Keratinocyte (primary cell): ENCODE data around the gene TAS1R3. TPM values are rescaled to one million over a fixed set of nuclear protein-coding genes. Genes with fewer than 3 reads are reported as not detected.

Experiments used
- DNase-seq: peaks from one replicate; pipeline ENCODE4 v3.0.0-alpha.2; 2011; ENCODE audit warnings: low read depth, missing footprints, low spot score
- FAIRE-seq: peaks from 2 replicates; lab custom pipeline; 2011; peaks lifted over from hg19 to GRCh38; lab: Jason Lieb, UNC
- H2AFZ ChIP-seq: 2 replicates; pipeline ENCODE4 v1.6.0; 2012; ENCODE audit warnings: low read length, control low read depth, inconsistent platforms; ENCODE audit not compliant: control insufficient read depth
- H3K27ac ChIP-seq: 2 replicates; pipeline ENCODE4 v1.5.1; 2011; ENCODE audit warnings: low read length; ENCODE audit not compliant: control insufficient read depth, insufficient read depth
- H3K27me3 ChIP-seq: 3 replicates; pipeline ENCODE4 v1.6.0; 2011; ENCODE audit warnings: low read length; ENCODE audit not compliant: control insufficient read depth, insufficient read depth; ENCODE audit errors: extremely low read depth
- H3K36me3 ChIP-seq, 2 experiments: 2 replicates in 1 of 2; 3 replicates in 1 of 2; pipeline ENCODE4 v1.5.1; 2011; ENCODE audit warnings: low read length in 2 of 2, mild to moderate bottlenecking in 1 of 2; ENCODE audit not compliant: control insufficient read depth in 2 of 2, insufficient read depth in 2 of 2; ENCODE audit errors: extremely low read depth in 1 of 2
- H3K4me1 ChIP-seq: 3 replicates; pipeline ENCODE4 v1.5.1; 2011; ENCODE audit warnings: low read length; ENCODE audit not compliant: control insufficient read depth, insufficient read depth; ENCODE audit errors: extremely low read depth
- H3K4me2 ChIP-seq: 3 replicates; pipeline ENCODE4 v1.6.0; 2011; ENCODE audit warnings: low read depth, low read length; ENCODE audit not compliant: control insufficient read depth, insufficient read depth; ENCODE audit errors: extremely low read depth
- H3K4me3 ChIP-seq, 3 experiments: fragments of 200-600 bp in 1 of 3; sonication (generic) in 1 of 3; 2 replicates in 2 of 3; 3 replicates in 1 of 3; pipeline ENCODE4 v1.5.1; 2011 to 2016; ENCODE audit warnings: low read length in 3 of 3, mild to moderate bottlenecking in 3 of 3, control low read depth in 2 of 3, inconsistent platforms in 1 of 3, low read depth in 1 of 3, mixed read lengths in 1 of 3, mixed run types in 1 of 3, moderate library complexity in 1 of 3; ENCODE audit not compliant: control insufficient read depth in 2 of 3, insufficient read depth in 2 of 3; ENCODE audit errors: extremely low read depth in 1 of 3
- H3K79me2 ChIP-seq: 2 replicates; pipeline ENCODE4 v1.6.0; 2012; ENCODE audit warnings: low read length; ENCODE audit not compliant: control insufficient read depth, insufficient read depth
- H3K9ac ChIP-seq: 3 replicates; pipeline ENCODE4 v1.6.0; 2011; ENCODE audit warnings: low read length; ENCODE audit not compliant: control insufficient read depth, insufficient read depth; ENCODE audit errors: extremely low read depth
- H3K9me1 ChIP-seq: 3 replicates; pipeline ENCODE4 v1.6.0; 2011; ENCODE audit warnings: low read length; ENCODE audit not compliant: control insufficient read depth, insufficient read depth; ENCODE audit errors: extremely low read depth
- H3K9me3 ChIP-seq: 2 replicates; pipeline ENCODE4 v1.5.1; 2012; ENCODE audit warnings: low read depth, low read length; ENCODE audit not compliant: control insufficient read depth
- H4K20me1 ChIP-seq: 3 replicates; pipeline ENCODE4 v1.6.0; 2011; ENCODE audit warnings: low read length; ENCODE audit not compliant: control insufficient read depth, insufficient read depth; ENCODE audit errors: extremely low read depth
- CTCF ChIP-seq, 3 experiments: IDR thresholded peaks in 1 of 3; conservative IDR thresholded peaks in 1 of 3; optimal IDR thresholded peaks in 1 of 3; 2 replicates in 2 of 3; 3 replicates in 1 of 3; pipeline versions ENCODE3 to v1.5.1; 2011; ENCODE audit warnings: low read length in 3 of 3, mild to moderate bottlenecking in 3 of 3, moderate library complexity in 2 of 3, control low read depth in 1 of 3, inconsistent platforms in 1 of 3; ENCODE audit not compliant: insufficient read depth in 2 of 3; ENCODE audit errors: extremely low read depth in 1 of 3
- EZH2 ChIP-seq: IDR thresholded peaks from one replicate; pipeline ENCODE4 v1.6.1; 2012; ENCODE audit warnings: inconsistent platforms, mild to moderate bottlenecking, low read length, moderate library complexity
- dilution Hi-C: fragments of 300-500 bp; cut with MboI; formaldehyde crosslinking; loops from one replicate; pipeline ENCODE4 v1.7.0; 2020; ENCODE audit warnings: low sequenced_read_pairs; ENCODE audit not compliant: extremely low pct_ligation_motif_present
- polyA plus RNA-seq, 5 experiments: library from polyadenylated mRNA; depleted of rRNA in 3 of 5; stranded (reverse) in 3 of 5; stranded (forward) in 1 of 5; unstranded in 1 of 5; fragments of >200 nt; gene quantifications; 1 replicate in 1 of 5; 2 replicates in 3 of 5; 3 replicates in 1 of 5; pipeline versions ENCODE4 v1.2.1 to v1.2.3, GENCODE V29; 2011 to 2012; ENCODE audit warnings: missing spikeins in 2 of 5, low read depth in 1 of 5, low replicate concordance in 1 of 5

TAS1R3 gene
- polyA plus RNA-seq, 1 donor (not counting 4 experiments of a cell fraction or from before 2014, with no cell fraction given) = 0.04 TPM

- no peak overlapping the region for H3K9ac ChIP-seq
- no peak overlapping the region for H3K4me3 ChIP-seq
- TF ChIP-seq EZH2 (no peak), CTCF (optimal IDR thresholded peaks at IDR 0.05 in 1 of 3, IDR thresholded peaks at IDR 0.05 in 1 of 3, conservative IDR thresholded peaks at IDR 0.05 in 1 of 3; ENCODE audit: extremely low read depth in 1 of 3, insufficient read depth in 2 of 3, low read length in 3 of 3) (no peak)
- H4K20me1 ChIP-seq = peaks cover 8% of the 10 kb centered on the region
- peaks cover 18% of the 10 kb centered on the region for H3K4me1 ChIP-seq
- H3K79me2 ChIP-seq = peaks cover 27% of the 10 kb centered on the region
- H2AFZ ChIP-seq = no peak overlapping the region
- H3K9me1 ChIP-seq = no peaks in the 10 kb centered on the region
- H3K36me3 ChIP-seq = peaks cover 33 to 39% of the 10 kb centered on the region in 2 experiments
- H3K9me3 ChIP-seq = no peaks in the 10 kb centered on the region
- no peak overlapping the region for H3K4me2 ChIP-seq
- no peaks in the 10 kb centered on the region for H3K27me3 ChIP-seq
- dilution Hi-C loops = no loop called here
- FAIRE-seq (no peak), DNase-seq (no peak)
- no peak overlapping the region for H3K27ac ChIP-seq
These were observed 18.4 kb upstream of the TAS1R3 start for GRCh38 chr1:1312450-1313314.

- TF ChIP-seq CTCF (optimal IDR thresholded peaks at IDR 0.05 in 1 of 3, IDR thresholded peaks at IDR 0.05 in 1 of 3, conservative IDR thresholded peaks at IDR 0.05 in 1 of 3; ENCODE audit: extremely low read depth in 1 of 3, insufficient read depth in 2 of 3, low read length in 3 of 3) = no peak
- no peak for TF ChIP-seq EZH2
- Histone ChIP-seq H3K79me2 (peaks cover 28% of the 10 kb centered on the region), H4K20me1 (peaks cover 10% of the 10 kb centered on the region), H3K4me2 (no peak overlapping the region), H3K9me3 (no peaks in the 10 kb centered on the region), H3K27ac (no peak overlapping the region), H3K4me3 (no peak overlapping the region), H3K36me3 (peaks cover 34 to 40% of the 10 kb centered on the region in 2 experiments), H3K9me1 (no peaks in the 10 kb centered on the region), H2AFZ (no peak overlapping the region), H3K27me3 (no peaks in the 10 kb centered on the region), H3K4me1 (peaks cover 27% of the 10 kb centered on the region), H3K9ac (no peak overlapping the region)
- FAIRE-seq = no peak
- DNase-seq = no peak
- dilution Hi-C loops = no loop called here
These were observed 17.4 kb upstream of the TAS1R3 start for GRCh38 chr1:1313500-1314236.
